ENCODE measurements around the gene ST6GALNAC2. TPM values are rescaled to one million over a fixed set of nuclear protein-coding genes. Genes with fewer than 3 reads are reported as not detected.

Gene ST6GALNAC2
- 1.7 and 4.6 TPM in 2 replicates for total RNA-seq

DNA sequence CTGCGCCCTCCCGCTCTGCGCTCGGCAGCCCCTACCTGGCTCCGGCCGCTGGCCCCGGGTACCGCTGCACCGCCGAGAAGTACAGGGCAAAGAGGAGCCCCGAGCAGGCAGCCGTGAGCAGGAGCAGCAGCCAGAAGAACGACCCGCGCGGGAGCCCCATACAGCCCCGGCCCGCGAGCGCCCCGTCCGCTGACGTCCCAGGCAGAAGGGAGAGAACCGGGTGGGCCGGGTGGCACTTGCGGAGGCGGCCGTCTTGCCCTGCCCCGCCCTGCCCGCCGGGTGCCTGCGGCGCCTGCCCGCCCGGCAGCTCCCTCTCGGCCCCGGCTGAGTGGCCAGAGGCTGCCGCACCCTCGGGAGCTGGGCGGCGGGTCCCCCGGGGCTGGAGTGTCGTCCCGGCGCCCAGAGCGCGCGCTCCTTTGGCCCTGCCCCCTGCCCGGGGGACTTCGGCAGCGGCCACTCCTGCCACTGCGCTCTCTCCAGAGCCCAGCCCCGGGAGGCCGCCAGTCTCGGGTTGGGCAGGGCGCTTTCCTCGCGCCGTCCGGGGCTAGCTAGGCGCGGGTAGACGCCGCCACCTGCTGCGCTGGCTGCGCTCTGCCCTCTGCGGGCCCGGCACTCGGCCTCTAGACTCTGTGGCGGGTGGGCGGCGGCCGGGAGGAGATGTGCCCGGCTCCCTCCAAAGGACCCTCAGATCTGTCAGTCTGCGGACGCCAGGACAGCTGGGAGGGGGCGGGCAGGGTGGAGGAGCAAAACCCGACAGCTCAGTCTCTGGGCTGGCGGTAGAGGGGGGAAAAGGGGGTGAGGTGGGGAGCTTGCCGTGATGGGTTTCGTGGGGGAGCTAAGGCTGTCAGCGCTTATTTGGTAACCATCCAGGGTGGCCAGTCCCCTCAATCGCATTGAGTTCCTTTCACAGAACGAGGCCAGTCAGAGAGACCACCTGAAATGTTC lies at the start of gene ST6GALNAC2:
ST6GALNAC2 (minus strand) TSS at position 212 of the 945 bp plus-strand sequence; CDS start at position 160, 52 bp downstream.

DNA sequence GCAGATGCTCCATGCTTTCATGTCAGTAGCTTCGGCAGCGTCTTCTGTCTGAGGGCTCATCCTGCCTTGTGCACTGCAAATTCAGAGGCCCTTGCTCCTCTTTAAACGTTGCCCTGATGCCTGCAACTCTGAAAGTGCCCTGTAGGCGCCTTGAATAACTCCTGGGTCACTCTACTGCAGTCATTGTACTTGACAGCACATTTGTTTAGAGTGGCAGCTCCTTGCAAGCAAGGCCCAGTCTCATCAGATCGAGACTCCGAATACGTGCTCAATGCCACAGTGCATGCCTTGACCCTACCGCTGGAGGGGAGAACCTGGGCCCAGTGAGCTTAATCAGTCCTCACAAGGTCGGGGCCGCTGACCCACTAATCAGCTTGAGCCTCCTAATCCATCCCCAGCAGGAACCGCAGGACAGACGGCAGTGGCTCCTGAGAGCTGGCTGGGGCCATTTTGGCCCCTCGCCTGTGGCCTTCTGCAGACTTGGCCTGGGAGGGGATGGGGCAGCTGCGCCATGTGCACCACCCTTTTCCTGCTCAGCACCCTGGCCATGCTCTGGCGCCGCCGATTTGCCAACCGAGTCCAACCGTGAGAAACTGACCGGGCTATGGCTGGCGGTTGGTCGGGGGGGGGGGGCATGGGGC lies 45.9 kb downstream of the ST6GALNAC2 start, which contains the start of gene PRCD:
PRCD (plus strand) TSS at position 414 of the 641 bp plus-strand sequence; CDS start at position 512, 98 bp downstream.

GRCh38 chr17:76537578-76538280 lies 47.9 kb downstream of the ST6GALNAC2 start, which contains the start of gene CYGB:
Gene CYGB, minus strand, starts transcription at chr17:76537709. Its CDS starts 167 bp downstream, at chr17:76537542.

Other genes starting within 250 kb of the ST6GALNAC2 start
- gene PRPSAP1, start 231.9 kb downstream of the ST6GALNAC2 start, total RNA-seq = 31.9 and 39.5 TPM in 2 replicates
- 20.9 and 34.3 TPM in 2 replicates for gene SPHK1, start 201.3 kb downstream of the ST6GALNAC2 start, total RNA-seq
- 9.2 and 11.7 TPM in 2 replicates for gene UBE2O, start 132.7 kb downstream of the ST6GALNAC2 start, total RNA-seq
- not detected in 2 replicates for gene AANAT, start 118.3 kb downstream of the ST6GALNAC2 start, total RNA-seq
- 19.9 and 27.1 TPM in 2 replicates for gene RHBDF2, start 84.4 kb downstream of the ST6GALNAC2 start, total RNA-seq
- gene CYGB, start 48.2 kb downstream of the ST6GALNAC2 start, total RNA-seq = 13.1 and 18.7 TPM in 2 replicates
- gene PRCD, start 45.8 kb downstream of the ST6GALNAC2 start, total RNA-seq = 0.71 TPM in 1 of 2 replicates, not detected in the other
- not detected in 2 replicates for gene ST6GALNAC1, start 57.9 kb upstream of the ST6GALNAC2 start, total RNA-seq
- 191 and 221 TPM in 2 replicates for gene MXRA7, start 125.1 kb upstream of the ST6GALNAC2 start, total RNA-seq
- gene JMJD6, start 140.7 kb upstream of the ST6GALNAC2 start, total RNA-seq = 21.4 and 27.4 TPM in 2 replicates
- 27.8 and 30.3 TPM in 2 replicates for gene METTL23, start 141.0 kb upstream of the ST6GALNAC2 start, total RNA-seq
- gene SRSF2, start 151.5 kb upstream of the ST6GALNAC2 start, total RNA-seq = 163 and 192 TPM in 2 replicates
- gene MFSD11, start 152.3 kb upstream of the ST6GALNAC2 start, total RNA-seq = 20.7 and 25.7 TPM in 2 replicates